ENCODE results near the gene HAPSTR1.

The HAPSTR1 gene

DNA sequence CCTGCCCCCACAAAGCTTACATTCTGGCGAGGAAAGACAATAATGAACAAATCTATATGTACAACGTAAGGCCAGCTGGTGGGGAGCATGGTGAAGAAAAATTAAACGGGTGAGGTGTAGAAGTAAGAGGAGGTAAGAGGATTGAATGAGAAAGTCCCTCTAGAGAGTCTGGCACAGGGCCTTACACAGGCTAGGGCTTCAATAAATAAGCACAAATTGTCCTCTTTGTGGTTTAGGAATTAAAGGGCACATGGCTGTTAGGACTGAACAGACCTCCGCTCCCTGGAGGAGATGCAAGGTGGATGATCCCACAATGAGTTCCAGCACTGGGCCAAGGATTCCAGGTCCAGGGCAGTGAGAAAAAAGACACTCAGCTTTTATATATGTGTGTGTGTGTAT lies 43.1 kb upstream of the HAPSTR1 start:
- TF ChIP-seq, protein P1, sequence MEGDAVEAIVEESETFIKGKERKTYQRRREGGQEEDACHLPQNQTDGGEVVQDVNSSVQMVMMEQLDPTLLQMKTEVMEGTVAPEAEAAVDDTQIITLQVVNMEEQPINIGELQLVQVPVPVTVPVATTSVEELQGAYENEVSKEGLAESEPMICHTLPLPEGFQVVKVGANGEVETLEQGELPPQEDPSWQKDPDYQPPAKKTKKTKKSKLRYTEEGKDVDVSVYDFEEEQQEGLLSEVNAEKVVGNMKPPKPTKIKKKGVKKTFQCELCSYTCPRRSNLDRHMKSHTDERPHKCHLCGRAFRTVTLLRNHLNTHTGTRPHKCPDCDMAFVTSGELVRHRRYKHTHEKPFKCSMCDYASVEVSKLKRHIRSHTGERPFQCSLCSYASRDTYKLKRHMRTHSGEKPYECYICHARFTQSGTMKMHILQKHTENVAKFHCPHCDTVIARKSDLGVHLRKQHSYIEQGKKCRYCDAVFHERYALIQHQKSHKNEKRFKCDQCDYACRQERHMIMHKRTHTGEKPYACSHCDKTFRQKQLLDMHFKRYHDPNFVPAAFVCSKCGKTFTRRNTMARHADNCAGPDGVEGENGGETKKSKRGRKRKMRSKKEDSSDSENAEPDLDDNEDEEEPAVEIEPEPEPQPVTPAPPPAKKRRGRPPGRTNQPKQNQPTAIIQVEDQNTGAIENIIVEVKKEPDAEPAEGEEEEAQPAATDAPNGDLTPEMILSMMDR (IDR thresholded peaks at IDR 0.05; ENCODE audit: low read length, missing control alignments) = no peak
- no peak overlapping the region for H3K4me3 ChIP-seq (replicated peaks; ENCODE audit: low read depth, low read length)
- DNase-seq (ENCODE audit: low read depth) = peak; percentile 52

DNA sequence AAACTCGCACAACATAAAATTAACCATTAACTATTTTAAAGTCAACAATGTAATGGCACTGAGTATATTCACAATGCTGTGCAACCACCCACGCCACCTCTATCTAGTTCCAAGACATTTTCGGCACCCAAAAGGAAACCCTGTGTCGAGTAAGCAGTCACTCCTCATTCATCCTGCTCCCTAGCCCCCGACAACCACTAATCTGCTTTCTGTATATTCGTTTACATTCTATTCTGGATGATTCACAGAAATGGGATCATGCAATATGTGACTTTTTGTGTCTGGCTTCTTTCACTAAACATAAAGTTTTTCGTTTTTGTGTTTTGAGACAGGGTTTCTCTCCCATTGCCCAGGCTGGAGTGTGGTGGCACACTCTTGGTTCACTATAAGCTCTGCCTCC lies 42.2 kb upstream of the HAPSTR1 start:
- TF ChIP-seq, protein P1 (IDR thresholded peaks at IDR 0.05; ENCODE audit: low read length, missing control alignments) = no peak
- DNase-seq (ENCODE audit: low read depth) = peak; percentile 58

DNA sequence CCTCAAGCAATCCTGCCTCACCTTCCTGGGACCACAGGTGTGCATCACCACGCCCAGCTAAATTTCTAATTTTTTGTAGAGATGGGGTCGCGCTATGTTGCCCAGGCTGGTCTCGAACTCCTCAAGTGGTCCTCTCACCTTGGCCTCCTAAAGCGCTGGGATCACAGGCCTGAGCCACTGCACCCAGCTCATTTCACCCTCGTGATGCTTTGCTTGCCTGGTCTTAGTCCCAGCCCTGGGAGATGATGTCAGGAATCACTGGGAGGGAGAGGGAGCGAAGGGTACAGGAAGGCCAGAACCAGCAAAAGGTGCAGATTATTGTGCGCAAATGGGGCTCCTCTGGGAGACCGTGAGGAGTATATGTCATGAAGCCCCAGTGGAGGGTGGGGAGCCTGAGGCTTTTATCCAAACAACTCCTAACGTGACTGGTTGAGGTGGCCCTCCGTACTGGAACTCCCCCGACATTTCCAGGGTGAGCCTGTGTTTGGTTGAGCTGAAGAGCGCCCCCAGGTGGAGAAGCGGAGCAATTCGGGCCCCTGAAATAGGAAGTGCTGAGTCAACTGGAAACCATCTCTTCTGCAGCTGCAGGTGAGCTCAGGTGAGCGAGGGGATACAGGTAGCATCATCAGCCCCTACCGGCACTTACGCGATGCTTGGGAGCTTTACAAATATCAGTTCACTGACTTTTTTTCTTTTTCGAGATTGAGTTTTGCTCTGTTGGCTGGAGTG lies 41.2 kb upstream of the HAPSTR1 start:
- TF ChIP-seq, protein P1 (IDR thresholded peaks at IDR 0.05; ENCODE audit: low read length, missing control alignments) = peak; percentile 42
- peak; percentile 23 for DNase-seq (ENCODE audit: low read depth)
- no peak overlapping the region for H3K4me3 ChIP-seq (replicated peaks; ENCODE audit: low read depth, low read length)

More for the DNA sequence above, 42.2 kb upstream of the HAPSTR1 start:
- no peak overlapping the region for H3K4me3 ChIP-seq (replicated peaks; ENCODE audit: low read depth, low read length)

DNA sequence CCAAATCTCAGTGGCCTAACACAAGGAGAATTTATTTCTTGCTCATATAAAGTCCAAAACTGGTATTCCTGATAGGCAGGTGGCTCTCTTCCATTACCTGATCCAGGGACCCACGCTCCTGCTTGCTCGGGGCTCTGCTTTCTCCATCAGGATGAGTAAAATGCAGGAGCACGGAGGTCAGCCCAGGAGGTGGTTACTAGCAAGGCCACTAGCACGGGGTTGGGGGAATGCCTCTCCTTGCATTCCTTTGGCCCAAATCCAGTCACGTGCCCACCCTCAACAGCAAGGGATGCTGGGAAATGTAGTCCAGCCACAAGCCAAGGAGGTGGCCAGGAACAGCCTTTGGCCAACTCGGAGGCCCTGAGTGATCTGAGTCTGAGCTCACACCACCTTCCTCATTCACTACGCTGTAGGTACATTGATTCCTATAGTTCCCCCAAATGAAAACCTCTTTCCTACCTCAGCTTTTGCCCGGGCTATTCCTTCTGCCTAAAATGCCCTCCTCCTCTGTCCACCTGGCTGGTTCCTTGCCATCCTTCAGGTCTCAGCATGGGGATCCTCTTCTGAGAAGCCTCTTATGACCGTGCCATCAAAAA lies 38.3 kb upstream of the HAPSTR1 start:
- TF ChIP-seq, protein P1 (IDR thresholded peaks at IDR 0.05; ENCODE audit: low read length, missing control alignments) = no peak
- DNase-seq (ENCODE audit: low read depth) = peak; percentile 88
- H3K4me3 ChIP-seq (replicated peaks; ENCODE audit: low read depth, low read length) = peak overlapping the region; percentile 22

DNA sequence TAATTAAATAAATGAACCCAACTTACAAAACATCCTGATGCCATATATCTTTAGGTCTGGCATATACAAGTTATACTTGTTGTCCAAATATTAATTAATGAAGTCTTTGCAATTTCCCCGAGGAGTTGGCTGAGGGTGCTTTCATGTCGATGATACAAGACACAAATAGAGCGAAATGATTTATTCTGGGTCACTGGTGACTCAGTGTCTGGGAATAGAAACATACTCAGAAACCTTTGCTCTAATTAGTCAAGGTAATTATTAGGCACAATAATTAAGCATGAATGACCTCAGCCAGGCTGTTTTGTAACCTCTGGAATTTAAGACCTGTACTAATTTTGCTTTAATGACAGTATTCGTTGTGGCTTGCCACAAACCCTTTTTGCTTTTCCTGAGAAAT lies 37.0 kb upstream of the HAPSTR1 start:
- TF ChIP-seq, protein P1 (IDR thresholded peaks at IDR 0.05; ENCODE audit: low read length, missing control alignments) = no peak
- H3K4me3 ChIP-seq (replicated peaks; ENCODE audit: low read depth, low read length) = no peak overlapping the region
- no peak for DNase-seq (ENCODE audit: low read depth)

DNA sequence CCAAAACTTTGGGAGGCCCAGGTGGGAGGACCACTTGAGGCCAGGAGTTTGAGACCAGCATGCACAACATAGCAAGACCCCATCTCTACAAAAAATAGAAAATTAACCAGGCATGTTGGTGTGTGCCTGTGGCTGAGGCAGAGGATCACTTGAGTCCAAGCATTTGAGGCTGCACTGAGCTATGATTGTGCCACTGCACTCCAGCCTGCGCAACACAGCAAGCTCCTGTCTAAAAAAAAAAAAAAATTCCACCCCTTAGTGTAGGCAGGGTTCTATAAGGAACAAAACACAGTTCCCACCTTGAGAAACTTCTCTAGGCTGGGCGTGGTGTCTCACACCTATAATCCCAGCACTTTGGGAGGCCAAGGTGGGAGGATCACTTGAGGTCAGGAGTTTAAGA lies 36.3 kb upstream of the HAPSTR1 start:
- DNase-seq (ENCODE audit: low read depth) = no peak
- no peak overlapping the region for H3K4me3 ChIP-seq (replicated peaks; ENCODE audit: low read depth, low read length)
- TF ChIP-seq, protein P1 (IDR thresholded peaks at IDR 0.05; ENCODE audit: low read length, missing control alignments) = no peak
